ENCODE results near the gene GGT6.

DNA sequence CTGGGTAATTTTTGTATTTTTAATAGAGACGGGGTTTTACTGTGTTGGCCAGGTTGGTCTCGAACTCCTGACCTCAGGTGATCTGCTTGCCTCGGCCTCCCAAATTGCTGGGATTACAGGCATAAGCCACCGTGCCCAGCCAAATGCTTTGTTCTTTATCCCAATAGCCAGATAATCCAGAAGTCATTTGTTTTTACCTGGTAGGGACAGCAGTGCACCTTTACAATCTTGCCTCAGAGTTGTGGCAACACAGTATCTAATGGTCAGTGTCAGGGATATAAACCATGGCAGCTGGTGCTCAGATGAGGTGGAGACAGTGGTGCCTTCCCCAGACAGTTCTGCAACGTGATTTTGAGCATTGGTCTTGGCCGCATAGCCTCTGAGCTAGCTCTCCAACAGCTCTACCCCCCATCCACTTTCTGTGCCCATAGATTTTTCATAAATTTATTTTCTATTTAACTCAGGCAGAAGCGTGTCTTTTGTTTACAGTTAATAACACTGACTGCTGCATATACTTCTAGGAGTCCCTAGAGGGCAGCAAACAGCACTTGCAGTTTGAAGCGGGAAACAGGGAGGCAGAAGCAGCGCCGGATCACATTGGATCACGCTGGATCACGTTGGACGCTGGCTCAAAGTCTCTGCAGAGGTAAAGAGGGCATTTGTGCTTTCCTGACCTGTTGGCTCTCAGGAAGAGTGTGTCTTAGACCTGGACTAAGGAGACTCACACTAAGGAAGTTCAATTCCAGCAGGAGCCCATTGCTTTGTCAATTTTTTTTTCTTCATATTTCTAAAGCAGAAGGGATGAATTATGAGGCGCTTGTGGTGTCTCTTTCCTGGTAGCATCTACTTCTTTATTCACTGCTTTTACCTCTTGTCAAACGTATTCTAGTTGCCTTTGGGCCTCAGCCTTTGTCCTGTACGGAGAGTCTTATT, 5.1 kb upstream of the GGT6 start:
- TF ChIP-seq POLR2AphosphoS5 (IDR thresholded peaks at IDR 0.05; ENCODE audit: low read depth, low read length) = no peak
- TF ChIP-seq POLR2A (IDR thresholded peaks at IDR 0.05; ENCODE audit: low read depth, low read length) = no peak
